NCI-H128 (cell line): Measurements from ENCODE around the gene SMC2.

Experiments
- DNase-seq: peaks from one replicate; lab custom pipeline; 2025; ENCODE audit not compliant: unreplicated experiment; lab: John Stamatoyannopoulos, UW

SMC2 gene

DNA sequence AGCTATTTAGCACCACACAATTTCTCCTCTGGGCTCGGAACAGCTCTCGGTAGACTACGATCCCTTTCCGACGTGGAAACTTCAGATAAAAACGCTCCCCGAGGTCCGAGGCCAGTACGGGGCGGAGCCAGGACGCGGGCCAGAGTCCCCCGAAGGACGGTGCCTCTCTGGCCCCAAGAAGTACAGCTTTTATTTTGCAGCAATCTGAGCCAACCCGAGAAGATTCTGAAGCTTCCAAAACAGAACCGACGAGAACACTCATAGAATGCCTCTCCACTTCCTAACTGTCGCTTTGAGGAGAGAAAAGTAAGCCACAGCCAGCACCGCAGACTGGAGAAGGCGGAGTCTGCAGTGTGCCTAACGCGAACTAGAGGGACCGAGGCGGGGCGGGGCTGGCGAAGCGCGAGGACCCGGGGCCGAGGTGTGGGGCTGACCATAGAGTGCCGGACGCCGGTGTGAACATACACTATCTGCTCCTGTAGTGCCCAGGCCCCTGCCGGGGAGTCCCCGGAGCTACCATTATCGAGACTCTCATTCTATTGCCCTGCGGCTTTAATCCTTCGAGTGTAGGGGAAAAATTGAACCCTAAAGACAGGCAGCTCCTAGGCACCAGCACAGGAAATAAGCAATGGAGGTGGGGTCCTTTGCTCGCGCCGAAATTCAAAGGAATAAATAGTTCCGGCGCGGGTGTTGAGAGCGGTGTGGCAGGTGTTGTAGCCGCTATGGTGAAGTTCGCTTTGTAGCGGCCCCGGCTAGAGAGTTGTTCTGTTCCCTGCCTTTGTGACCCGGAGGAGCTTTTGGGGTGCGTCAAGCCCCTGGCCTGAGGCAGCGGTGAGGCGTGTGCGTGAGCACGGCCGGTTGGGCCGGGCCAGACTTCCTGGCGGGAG, at the start of gene SMC2:
SMC2 (plus strand) TSS at position 663 of the 887 bp plus-strand sequence. CDS start 1,076 bp downstream, outside the sequence.
- peak; percentile 92 for DNase-seq

DNA sequence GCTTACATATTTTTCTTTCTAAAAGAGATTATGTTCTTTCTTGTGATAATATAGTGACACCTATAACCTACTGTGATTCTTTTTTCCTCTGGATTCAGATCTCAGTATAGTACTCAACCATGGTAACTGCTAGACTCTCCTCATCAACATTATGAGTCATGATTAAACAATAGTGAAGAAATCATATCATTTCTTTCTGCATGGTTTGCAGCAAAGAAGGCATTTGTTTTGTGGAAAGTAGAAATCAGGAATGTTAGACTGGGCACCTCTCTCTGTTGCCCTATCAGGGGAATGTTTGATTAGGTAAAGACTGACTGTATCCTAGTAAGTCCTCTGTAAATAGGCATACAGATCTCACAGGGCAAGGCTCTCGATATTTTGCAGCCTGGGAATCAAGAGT, 25.6 kb upstream of the SMC2 start:
- DNase-seq = no peak

DNA sequence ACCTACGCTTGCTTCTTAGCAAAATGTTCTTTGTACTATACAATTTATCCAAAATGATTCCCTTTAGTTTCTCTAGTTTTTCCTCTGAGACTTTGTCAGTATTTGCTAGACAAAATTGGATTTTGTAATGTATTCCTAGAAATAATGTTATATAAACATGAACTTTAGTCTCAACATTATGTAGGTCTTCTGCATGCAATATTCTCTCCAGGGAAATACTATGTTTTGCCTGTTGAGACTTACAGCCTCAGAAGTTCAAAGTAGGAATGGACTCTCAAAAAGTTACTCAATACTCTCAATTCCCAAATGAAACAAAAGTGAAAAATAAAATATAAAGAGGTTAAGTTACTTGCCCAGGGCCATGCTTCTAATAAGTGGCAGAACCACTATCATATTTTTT, 24.8 kb upstream of the SMC2 start:
- DNase-seq = no peak

DNA sequence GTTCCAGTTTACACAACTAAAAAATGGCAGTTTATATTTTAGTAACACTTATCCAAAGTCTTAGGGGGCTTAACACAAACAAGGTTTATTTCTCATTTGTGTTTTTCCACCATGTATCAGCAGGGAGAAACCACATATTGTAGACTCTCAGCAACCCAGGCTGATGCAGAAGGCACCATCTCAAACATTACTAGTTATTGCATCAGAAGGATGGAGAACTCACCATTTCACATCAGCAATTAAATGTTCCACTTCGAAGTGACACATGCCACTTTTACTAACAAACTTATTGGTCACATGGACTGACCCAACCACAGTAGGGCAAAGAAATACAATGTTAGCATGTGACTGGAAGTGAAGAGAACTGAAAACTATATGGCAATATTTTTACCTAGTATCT, 22.5 kb upstream of the SMC2 start:
- no peak for DNase-seq

DNA sequence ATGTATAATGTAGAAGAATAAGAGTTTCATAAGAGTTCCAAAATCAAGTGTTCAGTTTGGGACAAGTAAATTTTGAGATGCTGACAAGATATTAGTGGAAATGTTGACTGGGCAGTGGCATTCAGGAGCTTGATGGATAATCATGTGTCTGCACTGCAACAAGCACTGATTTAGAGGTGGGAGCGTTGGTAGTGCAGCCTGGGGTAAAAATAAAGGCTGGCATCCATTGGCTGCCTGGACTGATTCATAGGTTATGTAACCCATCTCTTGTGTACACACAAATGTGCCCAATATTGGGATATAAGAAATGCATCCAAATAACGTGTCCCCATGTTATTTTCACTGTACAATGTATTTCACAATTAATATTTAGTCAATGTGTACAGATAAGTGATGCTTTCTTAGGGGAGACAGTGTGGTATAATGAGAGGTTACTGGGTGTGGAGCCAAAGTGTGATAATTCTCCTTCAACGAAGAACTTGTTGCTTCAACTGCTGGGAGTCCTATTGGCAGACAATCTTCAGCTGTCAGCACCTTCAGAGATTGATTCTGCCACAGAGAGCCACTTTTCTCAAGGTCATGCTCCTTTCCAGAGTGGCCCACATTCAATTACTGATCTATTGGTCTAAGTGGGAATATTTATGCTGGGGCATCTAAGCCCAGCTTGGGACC, 20.9 kb upstream of the SMC2 start:
- no peak for DNase-seq

DNA sequence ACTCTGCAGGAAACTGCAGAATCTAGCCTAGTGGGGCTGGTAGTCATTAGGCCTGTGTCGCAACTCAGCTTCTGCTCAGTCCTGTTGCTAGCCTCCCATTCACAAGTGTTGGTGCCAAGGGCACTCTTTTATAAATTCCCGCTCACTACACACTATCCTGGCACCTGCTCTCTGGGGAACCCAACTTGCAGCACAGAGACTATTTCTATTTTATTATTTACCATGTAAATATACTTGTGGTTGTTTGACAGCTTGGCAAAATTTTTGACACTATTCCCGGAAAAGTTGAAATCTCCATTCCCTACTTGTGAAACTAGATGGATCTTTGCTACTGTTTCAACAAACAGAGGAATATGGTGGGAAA, 20.4 kb upstream of the SMC2 start:
- DNase-seq = no peak

DNA sequence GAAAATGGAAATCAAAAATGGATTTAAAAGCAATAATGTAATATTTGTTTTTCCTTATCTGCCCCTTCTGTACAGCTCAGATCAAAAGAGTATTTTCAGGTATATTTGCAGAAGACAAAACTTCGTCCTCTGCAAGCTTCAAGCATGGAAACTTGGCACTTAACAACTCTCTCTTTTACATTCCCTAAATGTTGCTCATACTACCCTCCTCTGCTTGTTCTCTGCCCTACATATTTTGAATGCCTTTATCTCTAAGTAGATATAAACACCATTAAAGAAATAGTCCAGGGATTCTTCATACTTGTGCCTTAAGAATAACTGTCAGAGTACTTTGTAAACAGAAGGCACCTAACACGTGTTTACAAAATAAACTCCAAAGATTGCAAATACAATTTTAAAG, 19.2 kb upstream of the SMC2 start:
- no peak for DNase-seq

DNA sequence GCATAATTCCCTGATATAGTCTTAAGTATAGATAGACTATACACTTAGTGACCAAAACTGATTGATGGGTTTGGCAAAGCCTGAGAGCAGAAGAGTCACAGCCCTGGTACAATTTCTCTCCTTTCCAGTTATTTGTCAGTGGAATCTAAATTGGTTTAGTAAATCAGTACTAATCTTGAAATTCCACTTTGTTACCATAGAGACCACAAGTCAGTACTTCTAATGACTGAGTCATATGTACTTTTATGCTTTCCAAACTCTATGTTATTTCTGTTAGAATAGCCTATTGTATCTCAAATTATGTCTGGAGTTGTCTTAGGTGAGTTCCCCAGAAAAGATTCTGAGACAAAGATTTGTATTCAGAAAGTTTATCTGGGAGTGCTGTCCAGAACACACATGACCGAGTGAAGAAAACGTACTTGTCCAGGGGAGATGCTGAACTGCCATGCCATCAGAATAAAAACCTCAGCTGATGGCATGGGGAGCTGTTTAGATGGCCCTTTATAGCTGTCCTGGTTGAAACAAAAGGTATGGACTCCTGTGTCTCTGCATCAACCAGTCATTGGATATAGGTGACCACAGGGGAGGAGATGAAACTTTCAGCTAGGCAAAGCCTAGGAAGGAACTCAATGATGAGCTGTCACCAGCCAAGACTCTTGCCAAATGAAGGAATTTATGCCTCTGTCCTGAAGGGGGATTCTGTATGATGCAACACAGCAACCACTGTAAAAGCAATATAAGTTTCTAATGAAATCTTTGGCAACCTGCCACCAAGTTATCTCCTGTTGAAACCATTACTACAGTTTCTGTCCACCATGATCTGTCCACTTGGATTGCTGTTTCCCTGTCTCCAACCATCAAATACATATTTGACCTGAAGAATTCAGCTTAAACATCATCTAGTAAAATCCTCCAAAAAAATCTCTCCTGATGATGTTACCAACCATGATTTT, 18.0 kb upstream of the SMC2 start:
- DNase-seq = no peak

DNA sequence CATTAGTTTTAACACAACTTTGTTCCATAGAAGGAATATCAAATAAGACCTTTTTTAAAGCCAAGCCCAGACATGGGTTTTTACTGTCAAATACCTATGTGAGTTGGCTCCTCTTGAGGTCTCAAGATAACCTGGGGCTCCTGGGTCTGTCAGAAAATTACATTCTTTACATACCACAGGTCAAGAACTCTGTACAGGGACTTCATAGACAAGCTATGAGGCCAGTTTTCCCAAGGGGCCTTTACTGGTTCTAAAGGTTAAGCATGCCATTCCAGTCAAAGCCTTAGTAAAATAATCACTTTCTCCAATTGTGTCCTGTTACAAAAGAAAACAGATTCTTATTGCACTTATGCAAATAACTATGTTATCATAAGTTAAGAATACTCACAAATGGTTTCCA, 15.5 kb upstream of the SMC2 start:
- no peak for DNase-seq

DNA sequence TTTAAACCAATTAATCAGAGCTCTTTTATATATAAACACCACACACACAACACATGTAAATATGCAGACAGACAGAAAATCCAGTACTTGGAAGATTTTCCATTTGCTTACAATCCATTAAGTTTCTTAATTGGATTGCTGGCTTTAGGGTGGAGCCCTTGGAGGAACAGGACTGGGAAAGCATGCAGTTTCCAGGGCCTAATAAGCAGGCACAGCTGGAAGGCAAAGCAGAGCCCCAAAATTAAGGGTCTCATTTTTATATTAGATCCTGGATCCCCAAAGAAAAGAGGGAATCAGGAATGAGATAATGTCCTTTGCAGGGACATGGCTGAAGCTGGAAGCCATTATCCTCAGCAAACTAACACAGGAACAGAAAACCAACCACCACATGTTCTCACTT, 13.1 kb upstream of the SMC2 start:
- DNase-seq = no peak

DNA sequence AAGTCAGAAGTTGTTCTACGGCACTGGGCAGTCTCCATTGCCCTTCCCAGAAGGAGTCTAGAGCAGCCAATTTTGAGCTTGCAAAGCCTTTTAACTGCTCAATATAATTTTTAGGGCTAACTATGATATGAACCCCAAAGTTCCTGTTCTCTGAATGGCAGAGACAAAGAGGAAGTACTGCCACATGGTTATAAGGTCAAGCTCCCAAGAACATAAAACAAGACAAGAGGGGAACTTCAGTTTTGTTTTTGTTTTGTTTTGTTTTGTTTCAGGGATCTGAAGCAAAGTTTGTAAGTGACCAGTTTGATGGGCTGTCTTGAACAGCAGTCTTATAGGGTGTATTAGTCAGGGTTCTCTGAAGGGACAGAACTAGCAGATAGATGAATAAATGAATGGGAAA, 11.9 kb upstream of the SMC2 start:
- DNase-seq = no peak

DNA sequence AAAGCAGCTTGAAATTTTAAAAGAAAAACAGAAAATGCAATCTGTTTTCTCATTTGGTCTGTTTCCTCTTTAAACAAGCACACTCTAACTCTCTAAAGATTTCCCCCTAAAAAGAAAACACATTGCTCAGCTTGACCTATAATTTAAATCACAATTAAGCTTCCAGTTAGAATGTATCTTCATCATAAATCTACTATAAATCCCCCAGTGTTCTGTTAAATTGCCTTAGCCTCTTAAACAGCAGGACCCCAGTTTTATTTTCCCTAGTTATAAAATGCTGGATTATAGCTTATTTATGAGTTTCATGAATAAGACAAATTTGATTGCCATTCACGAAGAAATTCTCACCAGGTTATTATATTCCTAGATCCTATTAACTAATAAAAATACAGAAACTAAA, 8.6 kb upstream of the SMC2 start:
- no peak for DNase-seq

DNA sequence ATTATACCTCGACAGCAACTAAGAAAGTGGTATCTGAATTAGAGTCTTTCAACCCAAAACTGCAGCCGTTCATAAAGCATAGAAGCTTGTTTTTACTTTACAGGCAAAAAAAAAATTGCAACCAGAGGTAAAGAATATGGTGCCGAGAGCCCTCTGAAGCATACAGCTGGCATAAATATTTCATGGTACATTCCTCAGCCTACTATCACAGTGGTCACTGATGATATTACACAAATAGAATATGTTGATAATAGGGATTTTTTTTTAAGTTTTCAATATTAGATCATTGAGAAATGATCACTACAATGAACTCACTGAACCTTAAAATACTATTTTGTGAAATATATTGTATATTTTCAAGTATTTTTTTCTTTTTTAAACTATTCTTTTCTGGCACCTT, 6.2 kb upstream of the SMC2 start:
- no peak for DNase-seq

DNA sequence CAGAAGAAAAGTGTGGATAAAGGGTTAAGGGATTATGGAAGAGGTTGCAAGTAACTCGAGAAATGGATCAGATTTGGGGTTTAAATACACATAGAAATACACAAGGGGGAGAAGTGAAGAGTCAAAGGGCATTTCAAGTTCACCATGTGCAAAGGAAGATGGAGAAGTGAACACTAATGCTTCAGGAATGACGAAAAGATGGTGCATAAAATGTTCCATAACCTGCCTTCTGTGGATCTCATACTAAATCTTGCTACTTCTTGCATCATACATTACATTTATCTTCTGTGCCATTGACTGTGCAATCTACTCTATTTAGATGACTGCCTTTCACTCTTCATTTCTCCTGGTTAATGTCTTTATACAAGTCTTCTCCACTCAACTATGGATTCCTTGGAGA, 5.7 kb upstream of the SMC2 start:
- DNase-seq = no peak

DNA sequence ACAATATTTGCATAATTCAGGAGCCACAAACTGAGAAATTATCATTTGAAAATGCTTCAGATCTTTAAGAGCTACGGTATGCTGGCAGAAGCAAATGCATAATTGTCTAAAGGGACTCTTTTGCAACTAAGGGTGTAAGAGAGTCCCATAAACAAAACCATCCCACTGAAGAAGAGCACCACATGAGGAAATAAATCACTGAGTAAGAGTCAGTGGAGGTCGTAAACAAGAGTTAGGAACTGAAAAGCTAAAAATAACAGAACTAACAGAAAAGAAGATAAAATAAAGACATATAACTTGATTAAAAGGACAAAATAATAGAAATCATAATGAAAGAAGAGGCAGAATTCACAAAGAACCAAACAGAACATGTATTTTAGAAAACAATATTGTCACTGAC, 3.5 kb upstream of the SMC2 start:
- DNase-seq = no peak

DNA sequence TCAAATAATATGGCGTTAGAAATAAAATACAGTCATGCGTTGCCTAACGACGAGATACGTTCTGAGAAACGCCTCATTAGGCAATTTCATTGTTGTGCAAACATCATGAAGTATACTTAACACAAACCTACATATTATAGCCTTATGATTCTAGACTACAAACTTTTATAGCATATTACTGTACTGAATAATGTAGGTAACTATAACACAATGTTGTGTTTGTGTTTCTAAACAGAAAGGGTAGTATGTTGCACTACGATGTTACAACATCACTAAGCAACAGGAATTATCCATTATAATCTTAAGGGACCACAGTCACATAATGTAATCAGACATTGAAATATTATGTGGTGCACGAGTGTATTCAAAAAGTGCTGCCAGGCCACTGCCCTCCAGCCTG, 3.0 kb upstream of the SMC2 start:
- DNase-seq = no peak

DNA sequence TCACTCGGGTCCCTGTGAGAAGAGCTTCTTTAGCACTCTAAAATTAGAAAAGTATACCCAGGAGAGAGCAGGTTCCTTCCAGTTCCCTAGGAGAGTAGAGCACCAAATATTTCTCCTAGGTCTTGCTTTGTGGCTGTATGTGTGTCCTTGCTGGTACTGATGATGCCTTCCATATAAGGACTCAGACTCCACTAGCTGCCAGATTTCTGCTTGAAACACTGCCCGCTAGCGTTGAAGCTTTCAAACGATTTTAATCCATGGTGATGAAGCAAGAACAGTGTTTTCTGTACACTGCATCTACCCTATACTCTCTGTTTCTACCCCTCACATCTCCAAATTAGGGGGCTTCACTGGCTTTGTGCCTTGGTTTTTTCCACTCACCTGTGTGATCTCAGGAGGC, 2.4 kb upstream of the SMC2 start:
- no peak for DNase-seq

DNA sequence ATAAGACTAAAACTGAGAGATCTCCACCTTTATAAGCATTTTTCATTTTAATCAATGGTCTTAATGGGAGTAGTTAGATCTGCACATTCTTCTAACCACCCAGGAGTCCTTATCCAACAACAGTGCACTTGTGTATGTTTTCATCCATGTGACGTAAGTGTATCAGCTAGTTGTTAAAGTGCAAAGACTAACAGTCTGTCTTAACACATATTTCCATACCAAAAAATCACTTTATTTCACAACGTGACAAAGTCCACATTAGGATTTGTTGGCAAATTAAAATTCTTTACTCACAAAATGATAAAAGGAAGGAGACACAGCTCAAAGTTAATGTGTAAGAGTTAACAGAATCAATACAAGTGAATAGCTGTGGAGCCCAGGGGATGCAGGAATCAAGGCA, 1.9 kb upstream of the SMC2 start:
- no peak for DNase-seq

DNA sequence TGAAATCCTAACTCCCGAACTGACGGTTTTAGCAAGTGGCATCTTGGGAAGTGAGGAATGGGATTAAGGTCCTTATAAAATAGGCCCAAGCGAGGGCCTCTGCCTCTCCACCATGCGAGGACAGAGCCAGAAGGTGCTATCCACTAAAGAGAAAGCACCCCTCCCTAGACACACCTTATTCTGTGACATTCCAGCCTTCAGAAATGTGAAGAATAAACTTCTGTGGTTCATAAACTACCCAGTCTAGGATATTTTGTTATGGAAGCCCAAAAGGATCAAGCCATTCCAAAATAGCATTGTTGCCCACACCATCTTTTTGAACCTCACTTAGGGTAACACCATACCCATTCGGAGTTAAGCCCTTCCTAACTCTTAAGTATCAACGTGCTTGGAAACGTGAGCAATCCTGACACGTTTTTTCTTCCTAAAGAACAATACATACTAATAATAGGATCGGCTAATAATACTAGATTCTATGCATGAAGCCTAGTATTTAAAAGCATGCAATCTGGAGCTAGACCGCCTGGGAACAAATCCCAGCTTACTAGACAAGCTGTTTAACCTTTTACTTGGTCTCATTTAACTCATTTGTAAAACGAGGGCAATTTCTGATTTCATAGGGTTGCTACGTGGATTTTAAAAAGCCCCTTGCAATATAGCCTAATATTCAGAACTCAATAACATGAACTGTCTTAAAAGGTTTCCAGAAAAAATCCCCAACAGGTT, 1.1 kb upstream of the SMC2 start:
- DNase-seq = no peak

DNA sequence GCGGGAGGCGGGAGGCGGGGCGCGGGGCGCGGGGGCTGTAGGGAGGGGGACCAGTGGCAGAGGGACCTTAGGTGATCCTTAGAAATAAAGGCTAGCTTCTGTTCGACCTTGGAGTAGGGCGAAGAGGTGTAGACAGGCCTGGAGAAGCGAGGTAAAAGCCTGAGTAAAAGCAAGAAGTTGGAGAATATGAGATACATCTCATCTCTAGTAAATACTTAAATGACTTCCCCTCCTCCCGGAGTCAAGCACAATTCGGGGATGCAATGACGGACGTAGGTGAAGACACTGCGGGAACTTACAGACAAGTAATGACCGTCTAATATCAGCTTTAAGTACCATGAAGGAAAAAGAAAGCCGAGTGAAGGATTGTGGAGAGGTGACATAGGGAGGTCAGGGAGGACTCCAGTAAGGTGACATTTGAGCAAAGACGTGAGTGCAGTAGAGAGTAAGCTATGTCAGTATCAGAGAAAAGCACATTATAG, 466 bp downstream of the SMC2 start:
- no peak for DNase-seq

DNA sequence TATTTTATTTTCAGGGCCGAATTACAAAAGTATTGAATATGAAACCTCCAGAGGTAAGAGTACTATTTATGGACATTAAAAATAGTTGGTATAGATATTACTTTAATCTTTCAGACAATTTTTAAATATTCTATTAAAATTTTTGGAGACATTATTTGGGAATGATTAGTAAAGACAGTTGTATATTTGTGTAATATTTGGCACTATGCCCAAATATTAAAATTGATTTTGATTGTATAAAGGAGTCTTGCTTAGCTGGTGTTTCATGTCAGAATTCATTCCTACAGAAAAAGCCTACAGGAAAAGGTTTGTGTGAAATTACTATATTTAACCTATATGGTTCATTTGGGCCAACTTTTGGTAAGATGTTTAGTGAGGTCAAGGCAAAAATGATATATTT, 5.5 kb downstream of the SMC2 start:
- DNase-seq = no peak
